Neural crest cell (in vitro differentiated cells): ENCODE data around the gene SPACA4. TPM values are rescaled to one million over a fixed set of nuclear protein-coding genes. Genes with fewer than 3 reads are reported as not detected.

Experiments used
- DNase-seq: peaks from one replicate; pipeline ENCODE4 v3.0.0; 2021; ENCODE audit warnings: low read depth, mixed read lengths, low spot score
- H3K27ac Mint-ChIP-seq: one replicate; pipeline ENCODE4 v1.8.0; 2021; ENCODE audit warnings: mild to moderate bottlenecking, mixed read lengths; ENCODE audit not compliant: unreplicated experiment
- H3K27me3 Mint-ChIP-seq: 2 replicates; pipeline ENCODE4 v1.8.0; 2021; ENCODE audit warnings: low read depth, mild to moderate bottlenecking, mixed read lengths
- H3K36me3 Mint-ChIP-seq: 2 replicates; pipeline ENCODE4 v1.8.0; 2021; ENCODE audit warnings: low read depth, mild to moderate bottlenecking, mixed read lengths
- H3K4me1 Mint-ChIP-seq: 2 replicates; pipeline ENCODE4 v1.8.0; 2021; ENCODE audit warnings: mixed read lengths
- H3K4me3 Mint-ChIP-seq: one replicate; pipeline ENCODE4 v1.8.0; 2021; ENCODE audit warnings: mild to moderate bottlenecking, mixed read lengths
- H3K9me3 Mint-ChIP-seq: 2 replicates; pipeline ENCODE4 v1.8.0; 2021; ENCODE audit warnings: mixed read lengths
- CTCF ChIP-seq: fragments of 200-600 bp; sonication (generic); conservative IDR thresholded peaks from 2 replicates; pipeline ENCODE4 v1.5.0; 2021; ENCODE audit warnings: antibody characterized with exemption, mild to moderate bottlenecking
- total RNA-seq: library from RNA; stranded (reverse); gene quantifications from 2 replicates; pipeline ENCODE4 v1.2.1, GENCODE V29; 2021

The SPACA4 gene
- total RNA-seq, 1 donor from 2014 or later, result not detected

- Mint-ChIP-seq H3K36me3 (peaks cover 26% of the 10 kb centered on the region), H3K4me1 (peaks cover 60% of the 10 kb centered on the region), H3K9me3 (no peaks in the 10 kb centered on the region), H3K4me3 (peak overlapping the region; percentile 96), H3K27ac (peak overlapping the region; percentile 19), H3K27me3 (peaks cover 10% of the 10 kb centered on the region)
- no peak for DNase-seq
- TF ChIP-seq CTCF, result no peak
Observed at GRCh38 chr19:48617146-48617937, 10.8 kb downstream of the SPACA4 start.

DNA sequence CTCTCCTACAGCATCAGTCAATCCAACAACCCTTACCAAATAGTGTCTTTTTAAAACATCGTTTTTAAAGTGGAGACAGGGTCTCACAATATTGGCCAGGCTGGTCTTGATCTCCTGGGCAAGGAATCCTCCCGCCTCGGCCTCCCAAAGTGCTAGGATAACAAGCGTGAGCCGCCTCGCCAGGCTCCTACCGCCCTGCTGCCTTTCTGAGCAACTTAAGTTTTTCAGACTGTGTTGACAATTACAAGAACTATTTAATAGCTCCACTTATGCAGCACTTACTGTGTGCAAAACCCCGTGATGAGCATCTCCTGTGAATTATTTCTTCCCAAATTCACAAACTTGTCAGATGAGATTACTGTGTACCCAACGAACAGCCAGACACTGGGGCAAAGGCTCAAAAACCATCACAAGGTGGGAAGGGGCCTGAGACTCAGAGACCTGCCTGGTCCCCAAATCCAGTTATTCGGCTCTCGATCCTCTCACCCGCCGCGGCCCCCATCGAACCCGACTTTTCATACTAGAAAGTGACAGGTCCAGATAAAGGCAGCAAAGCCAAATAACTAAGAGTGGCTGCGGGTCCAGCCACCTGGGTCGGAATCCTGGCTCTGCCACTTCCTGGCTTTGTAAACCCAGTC, 11.9 kb downstream of the SPACA4 start:
- DNase-seq, result no peak
- H3K9me3 Mint-ChIP-seq, result no peaks in the 10 kb centered on the region
- H3K4me1 Mint-ChIP-seq, result peaks cover 66% of the 10 kb centered on the region
- peak overlapping the region; percentile 96 for H3K4me3 Mint-ChIP-seq
- peaks cover 10% of the 10 kb centered on the region for H3K27me3 Mint-ChIP-seq
- TF ChIP-seq CTCF, result no peak
- peaks cover 26% of the 10 kb centered on the region for H3K36me3 Mint-ChIP-seq
- peak overlapping the region; percentile 100 for H3K27ac Mint-ChIP-seq

DNA sequence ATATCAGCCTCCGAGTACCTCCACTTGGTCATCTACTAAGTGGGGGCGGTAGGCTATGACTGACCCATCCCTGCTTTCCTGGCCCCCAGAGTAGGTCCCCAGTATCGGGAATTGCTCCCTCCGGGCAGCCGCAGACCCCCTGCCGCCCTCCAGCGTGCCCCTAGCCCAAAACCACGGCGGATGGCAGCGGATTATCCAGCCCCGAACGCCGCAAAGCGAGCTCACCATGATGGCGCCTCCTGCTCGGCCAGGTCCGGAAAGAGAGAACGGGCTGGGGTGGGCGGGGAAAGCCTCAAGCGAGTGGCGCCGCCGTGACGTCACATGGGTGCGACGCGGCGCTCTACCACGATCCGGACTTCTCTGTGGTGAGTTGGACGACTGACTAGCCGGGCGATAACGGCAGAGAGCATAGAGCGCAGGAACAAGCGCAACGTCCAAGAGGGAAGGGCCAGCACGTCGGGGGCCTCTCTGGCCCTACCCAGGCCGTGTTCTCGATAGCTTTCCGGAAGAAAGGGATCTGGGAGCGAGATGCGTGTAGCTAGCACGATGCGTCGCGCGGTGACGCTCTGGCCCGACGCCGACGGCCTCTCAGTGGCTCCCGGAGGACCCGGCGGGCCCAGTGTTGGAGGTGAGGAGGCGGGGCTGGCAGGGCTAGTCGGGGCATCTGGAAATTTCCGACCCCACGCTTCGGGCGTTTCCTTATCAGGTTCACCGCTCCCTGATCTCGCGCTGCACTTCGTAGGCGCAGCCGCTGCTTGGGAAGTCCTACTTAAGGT, 12.6 kb downstream of the SPACA4 start, which contains the start of the genes RPL18 and SPHK2:
Gene RPL18 (minus strand): TSS at position 263 of the 776 bp plus-strand sequence. CDS start 35 bp downstream, at position 228.
Gene SPHK2 (plus strand): TSS at position 591 of the 776 bp plus-strand sequence. CDS start 1,009 bp downstream, outside the sequence.
- H3K4me3 Mint-ChIP-seq, result peak within 1 kb of the TSS; percentile 96
- TF ChIP-seq CTCF, result no peak
- no peaks in the 10 kb centered on the region for H3K9me3 Mint-ChIP-seq
- peaks cover 66% of the 10 kb centered on the region for H3K4me1 Mint-ChIP-seq
- H3K36me3 Mint-ChIP-seq, result peaks cover 20% of the 10 kb centered on the region
- peaks cover 5% of the 10 kb centered on the region for H3K27me3 Mint-ChIP-seq
- DNase-seq, result peak; percentile 92
- H3K27ac Mint-ChIP-seq, result peak within 1 kb of the TSS; percentile 100

- no peak for TF ChIP-seq CTCF
- peaks cover 20% of the 10 kb centered on the region for H3K36me3 Mint-ChIP-seq
- H3K27me3 Mint-ChIP-seq, result peaks cover 5% of the 10 kb centered on the region
- no peak for DNase-seq
- peak overlapping the region; percentile 96 for H3K4me3 Mint-ChIP-seq
- H3K9me3 Mint-ChIP-seq, result no peaks in the 10 kb centered on the region
- H3K27ac Mint-ChIP-seq, result peak overlapping the region; percentile 100
- peaks cover 67% of the 10 kb centered on the region for H3K4me1 Mint-ChIP-seq
Observed at GRCh38 chr19:48619692-48620585, 13.4 kb downstream of the SPACA4 start.
